HepG2 (cell line): ENCODE results near the gene PDZRN4.

Source experiments
- BRCA1 ChIP-seq: sonication (generic); formaldehyde crosslinking; IDR thresholded peaks from 2 replicates; pipeline ENCODE4 v1.4.0; 2020; ENCODE audit warnings: missing genetic modification reagents
- MAFK ChIP-seq, 2 experiments: IDR thresholded peaks in 1 of 2; conservative IDR thresholded peaks in 1 of 2; 2 replicates each; pipeline ENCODE4 v1.6.1; 2011; ENCODE audit warnings: improper control_type of control experiment in 2 of 2, low read length in 2 of 2
- PHF8 ChIP-seq: sonication (generic); formaldehyde crosslinking; IDR thresholded peaks from 2 replicates; pipeline ENCODE4 v1.5.0; 2020; ENCODE audit warnings: missing genetic modification reagents
- SP1 ChIP-seq, 2 experiments: fragments of 450-650 bp in 1 of 2; sonication (generic) in 1 of 2; formaldehyde crosslinking in 1 of 2; IDR thresholded peaks; 2 replicates each; pipeline versions ENCODE4 v1.4.0 to v1.6.1; 2016 to 2020; ENCODE audit warnings: missing genetic modification reagents in 1 of 2

DNA sequence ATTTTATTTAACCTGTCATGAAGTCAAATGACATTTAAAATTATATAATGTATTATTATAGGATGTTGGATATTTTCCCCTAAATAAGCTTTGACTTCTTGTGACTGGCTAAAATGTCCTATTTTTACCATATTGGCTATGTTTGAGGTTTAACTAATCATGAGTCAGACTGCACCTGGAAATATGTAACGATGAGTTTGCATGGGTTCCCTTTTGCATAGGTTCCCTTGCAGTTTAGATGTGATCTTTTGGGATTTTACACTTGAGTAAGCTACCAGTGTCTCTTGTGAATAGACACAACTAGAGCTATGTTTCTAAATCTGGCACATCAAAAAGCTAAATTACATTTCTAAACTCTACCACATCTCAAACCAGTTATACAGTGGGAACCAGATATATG is 5.2 kb downstream of the PDZRN4 start:
- TF ChIP-seq PHF8 (CRISPR knock-in tag): no peak
- TF ChIP-seq MAFK (conservative IDR thresholded peaks at IDR 0.05 in 1 of 2, IDR thresholded peaks at IDR 0.05 in 1 of 2; ENCODE audit: low read length in 2 of 2): no peak
- TF ChIP-seq BRCA1 (CRISPR knock-in tag): no peak
- no peak for TF ChIP-seq SP1 (IDR thresholded peaks at IDR 0.05)
- TF ChIP-seq SP1 (CRISPR knock-in tag; IDR thresholded peaks at IDR 0.05): no peak
